ENCODE results near the gene SH2D2A.

The SH2D2A gene

DNA sequence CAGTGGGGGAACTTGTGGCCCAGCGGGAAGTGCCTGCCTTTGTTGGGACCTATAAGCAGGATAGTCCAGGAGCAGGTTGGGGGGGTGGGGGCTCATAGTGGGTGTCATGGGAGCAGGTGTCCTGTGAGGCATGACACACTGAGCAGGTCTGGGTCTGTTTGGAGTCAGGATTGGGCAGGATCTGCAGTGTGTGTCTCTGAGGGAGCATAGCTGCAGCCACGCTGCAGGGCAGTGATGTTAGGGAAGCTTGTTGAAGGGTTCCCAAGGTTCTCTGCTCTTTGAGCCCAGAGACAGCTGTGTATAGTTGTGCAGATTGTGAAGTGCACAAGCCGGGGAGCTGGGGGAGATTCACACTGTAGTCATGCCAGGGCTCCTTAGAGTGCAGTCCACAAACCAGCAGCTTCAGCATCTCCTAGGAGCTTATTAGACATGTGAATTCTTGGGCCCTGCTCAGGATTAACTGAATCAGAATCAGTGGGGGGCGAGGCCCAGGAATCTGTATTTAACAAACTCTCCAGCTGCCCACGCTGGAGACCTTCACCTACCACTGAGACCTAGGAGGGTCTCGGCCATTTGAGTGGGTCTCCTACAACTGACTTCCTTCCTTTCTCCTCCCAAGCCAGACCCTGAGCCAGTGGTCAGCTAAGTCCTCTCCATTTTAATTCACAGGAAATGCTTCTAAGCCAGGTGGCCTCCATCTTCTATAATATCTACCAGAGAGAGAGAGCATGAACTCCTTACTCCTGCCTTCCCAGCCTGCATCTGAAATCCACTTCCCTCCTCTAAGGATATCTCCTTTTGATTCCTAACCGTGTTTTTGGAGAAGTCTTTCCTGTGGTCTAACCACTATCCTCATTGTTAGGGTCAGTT, 31.2 kb upstream of the SH2D2A start:
- no peak for DNase-seq (ENCODE audit: low spot score)

DNA sequence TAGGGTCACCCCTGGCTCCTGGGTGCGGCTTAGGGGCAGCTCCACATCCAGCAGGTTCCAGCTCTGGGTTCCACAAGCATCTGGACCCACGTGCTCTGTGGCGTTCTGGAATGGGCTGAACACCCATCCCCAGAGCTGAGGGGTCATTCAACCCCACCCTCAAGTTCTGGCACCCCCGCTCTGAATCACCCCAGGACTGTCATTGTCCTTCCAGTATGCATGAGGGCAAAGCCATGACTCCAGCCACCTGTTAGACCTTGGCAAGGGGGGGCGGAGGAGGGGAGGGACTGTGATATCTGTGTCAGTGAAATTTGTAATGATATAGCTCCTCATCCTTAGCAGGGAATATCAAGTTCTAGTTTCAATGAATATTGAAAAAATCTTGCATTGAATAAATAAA, 30.0 kb upstream of the SH2D2A start:
- DNase-seq (ENCODE audit: low spot score) = no peak

DNA sequence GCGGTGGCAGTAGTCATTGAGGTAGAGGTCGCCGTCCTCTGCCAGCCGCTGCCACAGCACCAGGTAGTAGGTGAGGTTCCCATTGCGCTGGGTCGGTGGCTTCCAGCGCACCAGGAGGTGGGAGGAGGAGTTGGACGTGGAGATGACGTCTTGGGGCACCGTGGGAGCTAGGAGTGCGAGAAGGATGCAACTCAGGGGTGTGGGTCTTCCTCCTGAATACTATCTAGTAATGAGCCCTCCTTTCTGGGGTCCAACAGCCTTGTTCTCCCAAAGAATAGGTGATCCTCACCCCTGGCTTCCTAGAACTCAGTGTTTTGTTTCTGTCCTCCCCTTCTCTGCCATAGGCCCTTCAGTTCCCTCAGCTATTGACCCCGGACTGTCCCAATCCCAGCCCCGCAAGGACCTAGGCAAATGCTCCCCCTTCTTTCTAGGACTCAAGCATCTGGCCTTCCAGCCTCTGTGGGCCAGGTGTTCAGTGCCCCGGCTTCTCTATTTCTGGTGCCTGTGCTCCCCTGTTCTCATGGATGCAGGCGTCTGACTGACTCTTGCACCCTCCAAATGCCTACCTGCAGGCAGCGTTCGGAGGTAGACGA, 29.4 kb upstream of the SH2D2A start:
- no peak for DNase-seq (ENCODE audit: low spot score)

DNA sequence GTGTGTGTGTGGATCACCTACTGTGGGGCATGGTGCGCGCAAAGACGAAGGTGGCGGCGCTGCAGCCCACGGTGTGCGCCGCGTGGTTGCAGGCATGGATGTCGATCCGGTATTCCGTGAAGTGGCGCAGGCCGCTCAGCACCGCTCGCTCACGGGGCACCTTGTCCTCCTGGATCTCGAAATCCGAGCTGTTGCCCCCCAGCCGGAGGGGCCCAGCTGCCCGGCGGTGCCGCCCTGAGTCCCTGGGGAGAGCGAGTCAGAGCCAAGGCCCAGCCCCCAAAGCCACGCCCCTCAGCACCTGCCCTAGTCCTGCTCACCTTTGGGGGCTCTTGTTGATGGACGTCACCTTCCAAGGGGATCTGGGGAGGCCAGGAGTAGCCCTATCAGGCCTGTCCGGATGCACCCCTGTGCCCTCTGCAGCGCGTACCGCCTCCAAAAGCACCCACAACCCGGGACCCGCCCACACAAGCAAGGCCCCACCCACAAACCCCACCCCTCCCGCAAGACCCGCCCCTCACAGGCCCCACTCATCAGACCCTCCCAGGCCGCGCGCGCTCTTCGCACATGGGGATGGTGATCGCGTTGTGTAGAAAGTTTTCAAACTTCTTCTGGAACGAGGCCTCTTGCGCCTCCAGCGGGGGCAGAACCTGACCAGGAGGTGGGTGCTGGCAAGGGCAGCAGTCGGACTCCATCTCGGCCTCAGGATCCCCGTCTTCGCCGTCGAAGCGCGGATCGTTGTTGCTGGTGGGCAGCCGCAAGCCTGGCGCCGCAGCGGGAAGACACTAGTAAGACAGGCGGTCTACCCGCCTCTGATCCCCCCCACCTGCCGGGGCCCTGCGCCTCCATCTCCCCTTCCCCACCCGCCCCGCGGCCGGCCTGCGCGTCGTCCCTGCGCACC, 28.7 kb upstream of the SH2D2A start:
- DNase-seq (ENCODE audit: low spot score) = no peak

DNA sequence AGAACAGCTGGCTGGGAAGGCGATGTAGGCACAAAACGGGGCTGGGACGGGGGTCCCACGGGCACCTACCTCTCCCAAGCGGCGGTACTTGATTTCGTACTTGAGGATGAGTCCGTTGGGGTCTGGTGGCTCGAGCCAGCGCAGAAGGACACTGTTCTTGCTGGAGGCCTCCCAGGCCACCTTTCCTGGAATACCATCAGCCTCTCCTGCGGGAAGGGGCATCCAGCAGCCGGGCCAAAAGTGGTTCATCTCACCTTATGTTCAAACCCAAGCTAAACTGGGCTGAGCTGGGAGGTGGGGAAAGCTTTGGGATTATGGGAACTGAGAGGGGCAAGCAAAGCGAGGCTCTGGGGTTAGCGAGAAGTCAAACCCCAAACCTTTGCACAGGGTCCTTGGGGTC, 28.0 kb upstream of the SH2D2A start:
- no peak for DNase-seq (ENCODE audit: low spot score)

DNA sequence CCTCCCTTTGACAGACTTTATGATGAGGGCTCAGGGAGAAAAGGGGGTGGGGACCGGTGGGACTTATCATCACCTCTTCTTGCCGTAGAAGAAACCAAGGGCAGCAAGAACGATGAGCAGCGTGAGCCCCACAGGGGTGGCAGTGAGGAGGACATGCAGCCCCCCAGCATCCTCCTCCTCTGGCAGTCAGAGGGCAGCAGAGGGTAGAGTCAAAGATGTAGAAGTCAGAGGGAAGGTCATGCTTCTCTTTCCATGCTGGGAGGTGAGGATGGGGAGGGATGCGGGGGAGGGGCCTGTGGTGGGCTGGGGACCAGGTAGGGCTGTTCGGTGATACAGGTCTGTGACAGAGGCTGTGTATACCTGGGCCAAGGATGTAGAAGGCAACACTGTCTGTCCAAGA, 27.5 kb upstream of the SH2D2A start:
- no peak for DNase-seq (ENCODE audit: low spot score)

DNA sequence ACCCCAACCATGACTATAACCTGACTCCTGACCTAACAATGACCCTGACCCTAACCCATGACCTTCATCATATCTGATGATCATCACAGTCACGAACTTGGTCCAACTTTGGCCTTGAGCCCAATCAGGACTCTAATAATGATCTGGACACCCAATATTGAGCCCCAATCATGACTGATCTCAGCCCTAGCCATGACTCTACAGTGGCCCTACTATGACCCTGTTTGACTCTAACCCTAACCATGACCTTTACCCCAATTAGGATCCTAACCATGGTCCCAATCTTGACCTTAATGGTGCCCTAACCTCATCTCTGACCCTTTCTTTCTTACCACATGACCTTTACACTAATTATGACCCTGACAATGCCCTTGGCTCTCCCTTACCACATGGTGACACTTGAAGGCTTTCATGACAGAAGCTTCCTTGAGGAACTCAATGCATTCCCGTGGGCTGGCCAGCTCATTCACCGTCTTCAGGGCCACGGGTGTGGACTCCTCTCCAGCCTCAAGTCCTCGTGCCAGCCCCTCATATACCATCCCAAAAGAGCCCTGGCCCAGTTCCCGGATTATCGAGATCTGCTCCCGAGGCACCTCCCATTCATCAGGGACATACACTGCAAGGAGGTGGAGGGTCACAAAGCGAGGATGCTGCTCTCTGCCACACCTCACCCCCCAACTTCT, 26.1 kb upstream of the SH2D2A start:
- no peak for DNase-seq (ENCODE audit: low spot score)

DNA sequence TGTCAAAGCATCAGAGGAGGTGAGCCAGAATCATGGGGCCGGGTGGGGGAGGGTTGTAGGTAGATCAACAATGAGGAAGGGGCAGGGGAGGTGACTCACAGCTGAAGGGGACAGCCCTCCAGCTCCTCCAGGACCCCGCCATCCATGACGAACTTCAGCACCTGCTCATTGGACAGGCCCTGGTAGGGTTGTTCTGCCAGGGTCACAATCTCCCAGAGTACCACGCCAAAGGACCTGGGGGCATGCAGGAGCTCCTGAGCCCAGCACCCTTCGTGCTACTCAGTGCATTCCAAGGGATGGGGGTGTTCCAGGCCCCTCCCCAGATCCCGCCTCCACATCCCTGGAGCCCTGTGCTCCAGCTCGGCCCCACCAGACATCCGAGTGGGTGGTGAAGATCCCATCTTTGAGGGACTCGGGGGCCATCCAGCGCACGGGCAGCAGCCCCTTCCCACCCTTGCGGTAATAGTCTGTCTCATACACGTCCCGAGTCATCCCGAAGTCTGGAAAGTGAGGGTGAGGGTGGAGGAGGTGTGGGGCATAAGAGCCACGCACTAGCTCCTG, 24.7 kb upstream of the SH2D2A start:
- no peak for DNase-seq (ENCODE audit: low spot score)

DNA sequence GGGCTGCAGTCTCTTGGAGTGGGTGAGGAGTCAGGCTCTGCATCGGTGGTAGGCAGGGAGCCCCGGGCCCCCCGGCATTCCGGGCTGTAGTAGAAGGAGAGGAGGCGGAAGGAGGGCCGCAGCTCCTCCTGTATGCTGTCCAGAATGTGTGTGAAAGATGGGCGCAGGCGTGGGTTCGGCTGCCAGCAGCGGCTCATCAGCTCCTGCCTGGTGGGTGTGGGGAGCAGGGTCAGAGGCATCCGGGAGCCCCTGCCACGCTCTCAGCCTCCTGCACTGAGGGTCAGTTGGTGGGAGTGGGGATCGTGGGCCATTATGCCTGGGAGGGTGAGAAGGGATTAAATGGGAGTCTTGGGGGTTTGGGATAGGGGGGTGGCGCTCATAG, 24.2 kb upstream of the SH2D2A start:
- DNase-seq (ENCODE audit: low spot score) = no peak

DNA sequence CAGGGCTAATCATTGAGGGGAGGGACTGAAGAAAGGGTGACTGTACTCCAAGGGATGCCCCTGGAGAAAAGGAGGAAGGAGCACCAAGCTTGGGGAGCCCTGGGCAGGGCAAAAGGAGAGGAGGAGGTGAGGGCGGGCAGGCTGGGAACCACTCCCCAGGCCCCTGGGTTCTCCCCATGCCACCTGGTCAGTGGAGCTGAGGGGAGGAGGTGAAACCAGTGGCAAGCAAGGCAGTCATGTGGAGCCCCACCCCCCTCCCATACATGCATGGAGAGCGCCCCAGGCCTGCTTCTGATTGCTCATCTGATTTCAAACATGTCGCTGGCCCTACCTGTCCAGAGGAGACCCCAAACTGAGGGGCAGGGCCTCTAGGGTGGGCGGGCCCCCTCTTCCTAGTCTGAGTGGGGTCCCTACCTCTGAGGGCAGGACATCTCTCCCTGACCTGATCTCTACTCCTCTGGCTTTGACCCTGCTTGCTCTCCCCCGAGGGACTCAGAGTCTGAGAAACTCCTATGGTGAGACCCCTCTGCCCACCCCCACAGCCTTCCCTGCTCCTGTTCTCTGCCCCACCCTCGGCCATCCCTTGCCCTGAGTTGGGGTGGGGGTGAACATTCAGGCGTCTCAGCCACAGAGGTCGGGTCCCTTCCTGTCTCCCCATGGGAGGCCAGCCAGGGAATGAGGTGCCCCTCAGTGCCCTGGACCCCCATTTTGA, 23.7 kb upstream of the SH2D2A start:
- no peak for DNase-seq (ENCODE audit: low spot score)

DNA sequence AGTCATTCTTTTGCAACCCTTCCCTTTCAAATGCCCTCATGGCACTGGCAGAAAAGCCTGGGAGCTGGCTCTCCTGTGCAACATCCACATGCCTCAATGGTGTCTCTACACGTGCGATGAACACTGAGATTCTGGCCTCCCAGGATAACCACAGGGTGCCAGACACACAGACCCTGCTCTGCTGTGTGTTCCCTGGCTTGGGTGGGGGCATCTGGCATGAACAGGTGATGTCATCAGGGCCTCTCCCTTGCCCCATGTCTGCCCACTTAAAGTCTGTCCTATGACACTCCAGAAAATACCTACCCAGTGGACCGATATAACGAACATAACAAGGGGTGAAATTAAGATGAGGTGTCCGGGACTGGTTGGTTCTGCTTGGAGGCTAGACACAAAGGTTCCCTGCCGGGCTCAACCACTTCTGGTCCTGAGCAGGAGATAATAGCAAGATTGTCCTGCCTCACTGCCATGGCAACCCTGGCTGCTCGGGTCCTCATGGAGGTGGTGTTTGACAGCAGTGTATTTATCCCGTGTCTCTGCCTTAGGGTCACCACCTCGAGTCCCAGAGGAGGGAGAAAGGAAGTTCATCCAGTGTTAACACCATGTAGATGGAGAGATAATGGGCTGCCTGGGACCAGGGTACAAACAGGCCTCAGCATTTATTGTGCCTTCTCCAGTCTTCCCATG, 22.9 kb upstream of the SH2D2A start:
- DNase-seq (ENCODE audit: low spot score) = no peak

DNA sequence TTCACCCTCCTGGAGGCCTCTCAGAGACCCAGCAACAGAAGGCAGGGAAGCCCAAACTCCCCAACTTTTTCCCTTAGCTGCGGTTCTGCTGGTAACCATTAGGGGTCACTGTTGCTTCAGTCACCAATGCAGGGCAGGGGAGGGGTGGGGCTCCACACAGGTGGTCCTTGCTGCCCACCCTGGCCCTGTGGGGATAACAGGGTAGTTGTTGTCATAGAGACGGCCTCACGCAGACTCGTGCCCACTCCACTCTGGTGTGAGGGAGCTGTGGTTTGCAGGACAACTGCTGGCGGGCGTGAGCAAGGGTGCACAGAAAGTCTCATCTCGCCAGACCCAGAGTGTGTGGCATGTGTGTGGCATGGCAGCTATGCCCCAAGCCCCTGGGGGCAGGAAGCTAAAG, 22.3 kb upstream of the SH2D2A start:
- DNase-seq (ENCODE audit: low spot score) = peak; percentile 64

DNA sequence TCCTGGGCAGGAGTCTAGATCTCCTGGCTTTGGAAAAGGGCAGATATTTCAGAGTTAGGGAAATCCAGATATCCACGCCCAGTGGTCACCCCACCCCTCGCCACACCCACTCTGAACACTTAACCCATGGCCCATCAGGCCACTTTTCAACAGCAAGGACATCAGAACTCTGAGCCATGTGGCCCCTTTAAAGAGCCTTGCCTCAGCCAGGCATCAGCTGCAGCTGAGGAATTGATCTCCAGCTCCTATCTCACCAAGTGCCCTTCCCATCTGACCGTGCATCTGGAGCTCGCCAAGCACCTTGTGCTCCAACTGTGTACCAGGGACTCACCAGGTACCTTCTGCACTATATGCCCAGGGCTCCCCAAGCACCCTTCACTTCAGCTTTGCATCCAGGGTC, 20.2 kb upstream of the SH2D2A start:
- no peak for DNase-seq (ENCODE audit: low spot score)

DNA sequence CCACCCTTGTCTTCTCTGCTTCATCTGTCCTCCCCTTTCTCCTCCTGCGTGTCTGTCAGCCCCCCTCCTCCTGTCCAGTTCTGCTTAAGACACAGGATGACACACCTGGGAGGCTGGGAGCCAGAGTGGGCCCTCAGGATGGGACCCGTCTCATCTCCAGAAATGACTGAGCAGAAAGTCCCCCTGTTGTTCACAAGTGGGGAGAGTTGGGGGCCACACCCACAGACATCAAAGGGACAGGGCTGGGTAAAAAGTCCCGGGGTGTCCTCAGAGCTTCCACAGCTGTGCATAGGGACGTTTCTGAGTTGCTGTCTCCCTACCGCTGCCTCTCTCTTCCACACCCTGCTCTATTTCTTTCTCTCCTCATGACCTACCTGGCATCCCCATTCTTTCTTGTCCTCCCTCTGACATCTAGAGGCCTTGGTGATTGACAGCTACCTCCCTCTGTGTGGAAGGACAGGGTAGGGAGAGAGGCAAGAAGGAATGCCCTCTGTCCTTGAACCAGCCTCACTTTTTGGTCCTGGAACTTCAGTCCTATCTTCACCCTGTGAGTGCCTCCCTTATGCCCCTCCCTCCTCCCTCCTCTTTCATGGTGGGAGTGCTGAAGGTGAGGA, 19.5 kb upstream of the SH2D2A start:
- DNase-seq (ENCODE audit: low spot score) = no peak

DNA sequence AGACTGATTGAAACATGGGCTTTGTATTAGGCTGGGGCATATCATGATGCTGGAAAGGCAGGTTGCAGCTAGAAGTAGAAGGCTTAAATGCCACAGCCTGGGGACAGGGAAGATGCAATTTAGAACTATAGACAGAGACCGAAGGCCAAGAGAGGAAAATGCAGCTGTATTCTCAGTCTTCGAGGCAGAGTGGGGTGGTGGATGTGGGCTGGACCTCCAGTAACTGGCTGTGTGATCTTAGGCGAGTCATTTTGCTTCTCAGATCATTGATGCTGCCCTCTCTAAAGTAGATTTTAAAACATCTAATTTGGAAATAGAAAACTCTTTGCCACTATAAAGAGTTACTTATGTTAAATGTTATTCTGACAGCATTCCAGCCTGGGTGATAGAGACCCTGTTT, 17.7 kb upstream of the SH2D2A start:
- DNase-seq (ENCODE audit: low spot score) = no peak

DNA sequence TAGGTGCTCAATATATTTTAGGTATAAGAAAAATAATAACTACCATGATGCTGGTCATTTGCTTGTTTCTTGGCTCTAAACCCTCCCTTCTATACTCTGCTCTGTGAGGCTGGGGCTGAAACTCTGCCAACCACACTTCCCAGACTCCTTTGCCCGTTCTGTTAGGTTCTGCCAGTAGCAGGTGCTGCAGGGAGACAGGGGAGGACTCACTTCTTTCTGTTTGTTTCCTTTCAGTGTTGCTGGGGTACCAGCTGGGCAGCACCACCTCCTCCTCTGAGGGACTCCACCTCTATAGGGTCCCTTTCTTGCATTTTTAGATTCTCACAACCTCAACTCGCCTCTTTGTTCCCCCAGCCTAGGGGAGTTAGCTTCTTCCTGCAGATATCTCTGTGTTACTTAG, 17.0 kb upstream of the SH2D2A start:
- DNase-seq (ENCODE audit: low spot score) = no peak

DNA sequence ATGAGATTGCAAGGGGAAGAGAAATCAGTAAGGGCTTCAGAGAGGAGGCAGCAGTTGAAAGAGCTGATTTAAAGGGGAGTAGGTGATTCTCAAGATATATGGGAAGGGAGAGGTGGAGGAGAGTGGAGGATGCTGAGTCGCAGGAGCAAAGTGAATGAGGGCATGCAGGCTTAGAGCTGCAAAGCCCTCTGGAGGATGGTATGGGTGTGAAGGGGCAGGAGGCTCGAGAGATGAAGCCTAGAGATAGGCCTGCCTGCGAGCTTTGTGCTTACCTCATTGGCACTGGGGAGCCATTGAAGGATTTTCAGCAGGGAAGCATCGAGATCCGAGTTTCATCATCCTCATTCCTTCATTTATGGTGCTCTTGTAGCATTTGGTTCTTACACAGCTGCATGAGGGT, 15.8 kb upstream of the SH2D2A start:
- DNase-seq (ENCODE audit: low spot score) = no peak

DNA sequence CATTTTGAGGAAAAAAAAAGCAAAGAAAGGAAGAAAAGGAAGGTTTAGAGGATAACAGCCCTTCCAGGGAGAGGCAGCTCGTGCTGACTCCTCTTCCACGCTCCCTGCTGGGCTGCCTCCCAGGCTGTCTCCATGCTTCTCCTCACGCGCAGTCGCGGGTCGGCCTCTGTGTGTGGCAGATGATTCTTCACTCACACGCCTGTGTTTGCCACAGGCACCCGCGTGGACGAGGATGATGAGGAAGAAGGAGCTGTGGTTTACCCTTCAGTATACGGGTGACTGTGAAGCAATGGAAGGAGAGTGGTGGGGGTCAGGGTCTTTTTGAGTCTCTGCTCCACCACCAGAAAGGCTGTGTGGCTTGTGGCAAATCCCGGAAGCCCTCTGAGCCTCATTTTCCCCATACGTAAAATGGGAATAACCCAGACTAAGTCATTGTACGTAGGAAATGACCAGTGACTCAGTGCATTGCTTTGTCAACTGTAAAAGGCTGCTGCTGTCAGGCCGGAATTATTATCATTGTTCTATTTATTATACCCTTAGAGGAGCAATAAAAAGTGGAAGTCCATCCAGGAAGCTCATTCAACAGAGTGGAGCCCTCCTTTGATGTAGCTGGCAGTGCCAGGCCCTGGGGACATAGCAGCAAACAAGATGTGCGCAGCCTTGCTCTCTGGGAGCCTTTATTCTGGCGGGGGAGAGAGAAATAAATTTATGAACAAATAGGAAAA, 11.9 kb upstream of the SH2D2A start:
- DNase-seq (ENCODE audit: low spot score) = no peak

DNA sequence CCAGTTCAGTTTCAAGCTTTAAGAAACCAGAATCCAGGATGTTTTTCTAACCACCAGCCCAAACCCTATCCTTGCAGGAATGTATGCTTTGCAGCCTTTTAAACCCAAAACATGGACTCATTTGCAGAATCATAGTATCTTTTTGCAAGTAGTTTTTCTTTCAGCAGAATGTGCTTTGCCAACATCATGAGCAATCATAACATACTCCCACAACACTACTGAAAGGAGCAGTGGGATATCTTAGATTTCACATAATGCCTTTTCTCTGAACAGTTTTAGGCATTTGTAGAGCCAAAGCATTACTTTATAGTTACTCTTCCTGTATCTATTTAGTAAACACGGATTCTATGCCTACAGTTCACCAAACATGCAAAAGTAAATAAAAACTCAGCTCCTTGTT, 10.0 kb upstream of the SH2D2A start:
- no peak for DNase-seq (ENCODE audit: low spot score)

Data from AG08395 (cell line).